MM.1S (cell line): ENCODE results near the gene TYW3.
A peak's percentile ranks its signal among the peaks of the same experiment; 100 is the strongest.

Experiments used
- DNase-seq: peaks from one replicate; pipeline ENCODE4 v3.0.0-alpha.2; 2015
- H2AFZ ChIP-seq: fragments of 300-600 bp; sonication (generic); 2 replicates; pipeline ENCODE4 v1.6.0; 2016; ENCODE audit warnings: antibody characterized with exemption, low read length
- H3F3A ChIP-seq: fragments of 300-600 bp; sonication (generic); 2 replicates; pipeline ENCODE4 v1.6.1; 2016; ENCODE audit warnings: mild to moderate bottlenecking, antibody characterized with exemption, low read length, moderate library complexity, mixed read lengths; ENCODE audit not compliant: insufficient read depth
- H3K27ac ChIP-seq: fragments of 300-600 bp; sonication (generic); 2 replicates; pipeline ENCODE4 v1.5.1; 2016; ENCODE audit warnings: mild to moderate bottlenecking, low read length
- H3K27me3 ChIP-seq: fragments of 300-600 bp; sonication (generic); replicated peaks from 2 replicates; pipeline ENCODE4 v1.6.0; 2016; ENCODE audit warnings: low read length; ENCODE audit not compliant: insufficient read depth
- H3K36me3 ChIP-seq: fragments of 300-600 bp; sonication (generic); replicated peaks from 2 replicates; pipeline ENCODE4 v1.6.1; 2016; ENCODE audit warnings: mild to moderate bottlenecking, low read length, mixed read lengths; ENCODE audit not compliant: insufficient read depth
- H3K4me1 ChIP-seq: fragments of 300-600 bp; sonication (generic); 2 replicates; pipeline ENCODE4 v1.6.1; 2016; ENCODE audit warnings: low read length, mixed read lengths
- H3K4me2 ChIP-seq: fragments of 300-600 bp; sonication (generic); 2 replicates; pipeline ENCODE4 v1.6.0; 2016; ENCODE audit warnings: low read depth, low read length
- H3K4me3 ChIP-seq: fragments of 300-600 bp; sonication (generic); 2 replicates; pipeline ENCODE4 v1.5.1; 2016; ENCODE audit warnings: low read length, mixed read lengths
- H3K79me2 ChIP-seq: fragments of 300-600 bp; sonication (generic); 2 replicates; pipeline ENCODE4 v1.6.1; 2016; ENCODE audit warnings: mixed run types, low read length, mixed read lengths
- H3K9ac ChIP-seq: fragments of 300-600 bp; sonication (generic); 2 replicates; pipeline ENCODE4 v1.6.1; 2016; ENCODE audit warnings: low read length, mixed read lengths
- H3K9me2 ChIP-seq: fragments of 300-600 bp; sonication (generic); replicated peaks from 2 replicates; pipeline ENCODE4 v1.6.1; 2016; ENCODE audit warnings: mild to moderate bottlenecking, low read length, mixed read lengths; ENCODE audit not compliant: insufficient read depth
- H3K9me3 ChIP-seq: fragments of 300-600 bp; sonication (generic); replicated peaks from 2 replicates; pipeline ENCODE4 v1.6.1; 2016; ENCODE audit warnings: mild to moderate bottlenecking, low read length, mixed read lengths; ENCODE audit not compliant: insufficient read depth
- H4K20me1 ChIP-seq: fragments of 300-600 bp; sonication (generic); 2 replicates; pipeline ENCODE4 v1.6.1; 2016; ENCODE audit warnings: mild to moderate bottlenecking, low read length, moderate library complexity, mixed read lengths; ENCODE audit not compliant: insufficient read depth
- CTCF ChIP-seq: fragments of 300-600 bp; sonication (generic); IDR thresholded peaks from 2 replicates; pipeline ENCODE4 v1.5.1; 2016; ENCODE audit warnings: antibody characterized with exemption, low read length, mixed read lengths
- EZH2 ChIP-seq: fragments of 300-600 bp; sonication (generic); optimal IDR thresholded peaks from 2 replicates; pipeline ENCODE3; 2017; ENCODE audit warnings: low read depth, mild to moderate bottlenecking, antibody characterized with exemption, low read length, mixed read lengths
- EZH2phosphoT487 ChIP-seq: fragments of 300-600 bp; sonication (generic); IDR thresholded peaks from 2 replicates; pipeline ENCODE4 v1.6.1; 2018; ENCODE audit warnings: antibody characterized with exemption, low read length

The TYW3 gene

GRCh38 chr1:74686928-74687327, 46.0 kb upstream of the TYW3 start:
- no peaks in the 10 kb centered on the region for H3K9me3 ChIP-seq
- no peaks in the 10 kb centered on the region for H3K27me3 ChIP-seq
- no peaks in the 10 kb centered on the region for H3K4me1 ChIP-seq
- TF ChIP-seq CTCF, result no peak
- TF ChIP-seq EZH2, result no peak
- TF ChIP-seq EZH2phosphoT487, result no peak
- no peaks in the 10 kb centered on the region for H3K9me2 ChIP-seq
- H3K4me2 ChIP-seq, result no peak overlapping the region
- H3K4me3 ChIP-seq, result no peak overlapping the region
- no peaks in the 10 kb centered on the region for H3K36me3 ChIP-seq
- no peaks in the 10 kb centered on the region for H3F3A ChIP-seq
- H3K79me2 ChIP-seq, result no peaks in the 10 kb centered on the region
- no peaks in the 10 kb centered on the region for H4K20me1 ChIP-seq
- H3K27ac ChIP-seq, result no peak overlapping the region
- H3K9ac ChIP-seq, result no peak overlapping the region
- H2AFZ ChIP-seq, result no peak overlapping the region
- DNase-seq, result no peak

- no peaks in the 10 kb centered on the region for H3K9me3 ChIP-seq
- H3K4me2 ChIP-seq, result no peak overlapping the region
- no peaks in the 10 kb centered on the region for H3F3A ChIP-seq
- H3K27ac ChIP-seq, result no peak overlapping the region
- no peaks in the 10 kb centered on the region for H3K27me3 ChIP-seq
- H3K36me3 ChIP-seq, result no peaks in the 10 kb centered on the region
- H3K4me1 ChIP-seq, result no peaks in the 10 kb centered on the region
- H4K20me1 ChIP-seq, result no peaks in the 10 kb centered on the region
- peak overlapping the region; percentile 1; the same call in 1 of the 2 replicates for H2AFZ ChIP-seq
- no peaks in the 10 kb centered on the region for H3K9me2 ChIP-seq
- peak; percentile 63 for DNase-seq
- TF ChIP-seq EZH2 (no peak), CTCF (peak; percentile 88), EZH2phosphoT487 (no peak)
- no peak overlapping the region for H3K4me3 ChIP-seq
- H3K9ac ChIP-seq, result no peak overlapping the region
- H3K79me2 ChIP-seq, result no peaks in the 10 kb centered on the region
These were observed 43.2 kb upstream of the TYW3 start for GRCh38 chr1:74689621-74690363.

- no peaks in the 10 kb centered on the region for H3K9me3 ChIP-seq
- TF ChIP-seq EZH2phosphoT487 (no peak), EZH2 (no peak), CTCF (no peak)
- H3K4me1 ChIP-seq, result no peaks in the 10 kb centered on the region
- H3F3A ChIP-seq, result no peaks in the 10 kb centered on the region
- peak overlapping the region; percentile 1; the same call in 1 of the 2 replicates for H2AFZ ChIP-seq
- H4K20me1 ChIP-seq, result no peaks in the 10 kb centered on the region
- no peaks in the 10 kb centered on the region for H3K27me3 ChIP-seq
- no peaks in the 10 kb centered on the region for H3K79me2 ChIP-seq
- H3K4me2 ChIP-seq, result no peak overlapping the region
- H3K9ac ChIP-seq, result no peak overlapping the region
- H3K4me3 ChIP-seq, result no peak overlapping the region
- H3K9me2 ChIP-seq, result no peaks in the 10 kb centered on the region
- no peak for DNase-seq
- H3K27ac ChIP-seq, result no peak overlapping the region
- H3K36me3 ChIP-seq, result no peaks in the 10 kb centered on the region
These were observed 42.6 kb upstream of the TYW3 start for GRCh38 chr1:74690364-74690696.
